HepG2 (cell line): ENCODE data around the gene STMN1. TPM values are rescaled to one million over a fixed set of nuclear protein-coding genes. Genes with fewer than 3 reads are reported as not detected.

Experiments
- ARID3A ChIP-seq: IDR thresholded peaks from 2 replicates; pipeline ENCODE4 v1.6.1; 2012; ENCODE audit warnings: low read depth, low read length, improper control_type of control experiment
- ZBTB20 ChIP-seq: sonication (generic); formaldehyde crosslinking; IDR thresholded peaks from 2 replicates; pipeline ENCODE4 v1.8.1; 2023; ENCODE audit warnings: missing genetic modification reagents, low read depth, mild to moderate bottlenecking, borderline replicate concordance
- ZBTB40 ChIP-seq, 2 experiments: fragments of 450-650 bp in 1 of 2; sonication (generic) in 1 of 2; formaldehyde crosslinking in 1 of 2; IDR thresholded peaks; 2 replicates each; pipeline versions ENCODE4 v1.6.1 to v1.8.0; 2016 to 2022; ENCODE audit warnings: antibody characterized with exemption in 1 of 2, mild to moderate bottlenecking in 1 of 2, missing genetic modification reagents in 1 of 2
- ZNF331 ChIP-seq: sonication (generic); formaldehyde crosslinking; IDR thresholded peaks from 2 replicates; pipeline ENCODE4 v1.4.0; 2020; ENCODE audit warnings: missing genetic modification reagents
- ZNF383 ChIP-seq: sonication (generic); formaldehyde crosslinking; IDR thresholded peaks from 2 replicates; pipeline ENCODE4 v1.4.0; 2020; ENCODE audit warnings: missing genetic modification reagents, mild to moderate bottlenecking, borderline replicate concordance
- ZNF431 ChIP-seq: sonication (generic); formaldehyde crosslinking; IDR thresholded peaks from 2 replicates; pipeline ENCODE4 v1.9.0; 2022; ENCODE audit warnings: missing genetic modification reagents, low read depth, mild to moderate bottlenecking, borderline replicate concordance
- ZNF570 ChIP-seq: sonication (generic); formaldehyde crosslinking; IDR thresholded peaks from 2 replicates; pipeline ENCODE4 v1.4.0; 2020; ENCODE audit warnings: mild to moderate bottlenecking, missing genetic modification reagents, borderline replicate concordance
- polyA plus RNA-seq, 8 experiments: library from polyadenylated mRNA; depleted of rRNA in 3 of 8; stranded (reverse) in 7 of 8; unstranded in 1 of 8; fragments of >200 nt; fragmentation: Illumina TruSeq in 4 of 8; extraction: Trizol in 4 of 8; gene quantifications; 2 replicates each; pipeline versions ENCODE4 v1.2.1 to v1.2.3, GENCODE V29; 2011 to 2016; ENCODE audit warnings: low read depth in 4 of 8, missing spikeins in 1 of 8, mixed read lengths in 1 of 8; ENCODE audit not compliant: insufficient read depth in 1 of 8
- total RNA-seq, 5 experiments: library from RNA; depleted of rRNA; stranded (reverse); fragments of >200 nt; fragmentation: Illumina TruSeq; extraction: Trizol; gene quantifications; 2 replicates each; pipeline ENCODE4 v1.2.3, GENCODE V29; 2016; ENCODE audit warnings: low read depth in 1 of 5
- TF ChIP-seq, protein P1 (sequence below): sonication (generic); formaldehyde crosslinking; IDR thresholded peaks from 2 replicates; pipeline ENCODE4 v1.8.0; 2022; ENCODE audit warnings: missing genetic modification reagents, mild to moderate bottlenecking, inconsistent platforms, borderline replicate concordance
- TF ChIP-seq, protein P2 (sequence below): sonication (generic); formaldehyde crosslinking; conservative IDR thresholded peaks from 2 replicates; pipeline ENCODE4 v1.8.1; 2023; ENCODE audit warnings: missing genetic modification reagents

STMN1 gene
- total and polyA plus RNA-seq, 2 of the 13 experiments (the other 11 are each of a cell fraction or from before 2014, with no cell fraction given) = 45.9 to 409 TPM

DNA sequence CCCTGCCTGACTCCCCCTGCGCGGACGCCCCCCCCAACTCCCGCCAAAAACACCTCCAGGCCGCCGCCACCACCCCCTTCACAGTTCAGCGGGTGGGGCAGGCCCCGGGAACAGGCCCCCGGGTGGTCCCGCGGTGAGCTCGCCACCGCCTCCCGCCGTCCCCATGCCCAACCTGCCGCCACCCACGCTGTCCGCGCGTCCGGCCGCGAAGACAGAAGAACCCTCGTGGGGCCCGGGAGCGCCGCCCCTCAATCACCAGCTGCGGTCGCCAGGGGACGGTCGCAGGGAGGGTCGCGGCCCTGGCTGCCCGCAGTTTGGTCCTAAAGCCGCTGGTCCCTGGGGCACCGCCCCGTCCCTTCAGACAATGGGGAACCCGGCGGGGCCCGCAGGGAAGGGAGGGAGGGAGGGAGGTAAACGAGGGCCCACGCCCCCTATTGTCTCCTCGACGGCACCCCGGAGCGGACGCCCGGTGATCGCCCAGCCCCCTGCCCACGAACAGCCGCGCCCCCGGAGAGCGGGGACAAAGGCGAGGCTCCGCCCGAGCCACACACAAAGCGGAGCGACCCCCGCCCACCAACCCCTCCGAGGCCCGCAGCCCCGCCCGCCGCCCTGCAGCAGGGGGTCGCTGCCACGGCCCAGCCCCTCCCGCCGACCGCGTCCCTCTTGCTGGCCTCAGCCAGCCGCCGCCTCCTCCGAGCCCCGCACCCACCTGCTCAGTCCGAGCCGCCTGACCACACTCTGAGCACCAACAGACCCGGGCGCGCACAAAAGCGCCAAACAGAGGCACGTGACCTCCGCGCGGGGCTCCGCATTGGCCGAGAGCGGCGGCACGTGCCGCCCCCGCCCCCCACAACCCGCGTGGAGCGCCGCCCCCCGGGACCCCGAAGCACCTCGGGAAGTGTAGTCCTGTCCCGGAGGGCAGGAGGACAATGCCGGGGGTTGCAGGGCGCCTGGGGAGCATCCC is at the start of gene STMN1 (continued):
- TF ChIP-seq ZBTB40 (IDR thresholded peaks at IDR 0.05) (no peak), ZBTB40 (CRISPR knock-in tag; IDR thresholded peaks at IDR 0.05) (no peak), ZNF570 (CRISPR knock-in tag) (no peak), ZNF383 (CRISPR knock-in tag) (no peak), ZBTB20 (peak; percentile 62; the same call in 1 of the 2 replicates), ZNF431 (CRISPR knock-in tag) (no peak), ZNF331 (CRISPR knock-in tag) (no peak), ARID3A (no peak)
- TF ChIP-seq, protein P1, sequence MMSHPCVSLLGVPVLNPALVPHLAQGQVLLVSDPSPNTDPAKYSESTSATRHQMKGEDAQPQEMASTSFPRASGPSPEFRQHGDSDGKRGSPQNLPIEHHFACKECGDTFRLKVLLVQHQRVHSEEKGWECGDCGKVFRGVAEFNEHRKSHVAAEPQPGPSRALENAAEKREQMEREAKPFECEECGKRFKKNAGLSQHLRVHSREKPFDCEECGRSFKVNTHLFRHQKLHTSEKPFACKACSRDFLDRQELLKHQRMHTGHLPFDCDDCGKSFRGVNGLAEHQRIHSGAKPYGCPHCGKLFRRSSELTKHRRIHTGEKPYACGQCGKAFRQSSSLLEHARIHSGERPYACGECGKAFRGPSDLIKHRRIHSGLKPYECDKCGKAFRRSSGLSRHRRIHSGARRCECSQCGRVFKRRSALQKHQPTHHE (CRISPR knock-in tag) = no peak
- TF ChIP-seq, protein P2, sequence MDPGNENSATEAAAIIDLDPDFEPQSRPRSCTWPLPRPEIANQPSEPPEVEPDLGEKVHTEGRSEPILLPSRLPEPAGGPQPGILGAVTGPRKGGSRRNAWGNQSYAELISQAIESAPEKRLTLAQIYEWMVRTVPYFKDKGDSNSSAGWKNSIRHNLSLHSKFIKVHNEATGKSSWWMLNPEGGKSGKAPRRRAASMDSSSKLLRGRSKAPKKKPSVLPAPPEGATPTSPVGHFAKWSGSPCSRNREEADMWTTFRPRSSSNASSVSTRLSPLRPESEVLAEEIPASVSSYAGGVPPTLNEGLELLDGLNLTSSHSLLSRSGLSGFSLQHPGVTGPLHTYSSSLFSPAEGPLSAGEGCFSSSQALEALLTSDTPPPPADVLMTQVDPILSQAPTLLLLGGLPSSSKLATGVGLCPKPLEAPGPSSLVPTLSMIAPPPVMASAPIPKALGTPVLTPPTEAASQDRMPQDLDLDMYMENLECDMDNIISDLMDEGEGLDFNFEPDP (CRISPR knock-in tag) = 0 out of 2 replicates have a peak, but pooled peaks have one; percentile 64
